ENCODE results near the gene PAK1.

DNA sequence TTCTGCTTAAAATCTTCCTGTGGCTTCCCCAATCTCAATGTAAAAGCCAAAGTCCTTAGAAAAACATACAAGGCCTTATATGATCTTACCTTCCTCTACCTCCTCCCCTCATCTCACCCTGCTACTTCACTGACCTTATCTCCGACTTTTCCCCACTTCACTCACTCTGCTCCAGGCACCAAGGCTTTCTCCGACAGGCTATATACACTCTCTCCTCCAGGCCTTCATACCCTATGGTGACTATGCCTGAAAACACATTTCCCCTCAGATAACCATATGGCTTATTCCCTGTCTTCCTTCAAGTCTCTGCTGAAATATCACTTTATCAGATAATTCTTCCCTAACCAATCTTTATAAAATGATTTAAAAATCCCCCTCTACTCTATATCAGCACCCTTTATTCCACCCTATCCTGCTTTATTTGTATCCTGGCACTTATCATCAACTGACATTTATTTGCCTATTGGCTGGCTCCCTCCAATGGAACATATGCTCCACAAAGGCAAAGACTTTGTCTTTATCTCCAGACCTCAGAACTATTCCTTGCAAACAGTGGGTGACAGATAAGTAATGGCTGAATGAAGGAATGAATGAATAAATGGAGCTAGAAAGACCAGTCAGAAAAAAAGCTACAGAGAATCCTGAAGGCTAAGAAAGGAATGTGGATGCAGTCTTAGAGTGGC lies 52.7 kb downstream of the PAK1 start:
- TF ChIP-seq RELA (IDR thresholded peaks at IDR 0.05; ENCODE audit: borderline replicate concordance, partially characterized antibody) = no peak
- TF ChIP-seq, protein P1, sequence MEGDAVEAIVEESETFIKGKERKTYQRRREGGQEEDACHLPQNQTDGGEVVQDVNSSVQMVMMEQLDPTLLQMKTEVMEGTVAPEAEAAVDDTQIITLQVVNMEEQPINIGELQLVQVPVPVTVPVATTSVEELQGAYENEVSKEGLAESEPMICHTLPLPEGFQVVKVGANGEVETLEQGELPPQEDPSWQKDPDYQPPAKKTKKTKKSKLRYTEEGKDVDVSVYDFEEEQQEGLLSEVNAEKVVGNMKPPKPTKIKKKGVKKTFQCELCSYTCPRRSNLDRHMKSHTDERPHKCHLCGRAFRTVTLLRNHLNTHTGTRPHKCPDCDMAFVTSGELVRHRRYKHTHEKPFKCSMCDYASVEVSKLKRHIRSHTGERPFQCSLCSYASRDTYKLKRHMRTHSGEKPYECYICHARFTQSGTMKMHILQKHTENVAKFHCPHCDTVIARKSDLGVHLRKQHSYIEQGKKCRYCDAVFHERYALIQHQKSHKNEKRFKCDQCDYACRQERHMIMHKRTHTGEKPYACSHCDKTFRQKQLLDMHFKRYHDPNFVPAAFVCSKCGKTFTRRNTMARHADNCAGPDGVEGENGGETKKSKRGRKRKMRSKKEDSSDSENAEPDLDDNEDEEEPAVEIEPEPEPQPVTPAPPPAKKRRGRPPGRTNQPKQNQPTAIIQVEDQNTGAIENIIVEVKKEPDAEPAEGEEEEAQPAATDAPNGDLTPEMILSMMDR (IDR thresholded peaks at IDR 0.05 in 2 of 3, conservative IDR thresholded peaks at IDR 0.05 in 1 of 3; ENCODE audit: control insufficient read depth in 2 of 3, extremely low read depth in 1 of 3, insufficient read depth in 1 of 3, low read depth in 3 of 3, low read length in 3 of 3) = no peak
- TF ChIP-seq POLR2A (IDR thresholded peaks at IDR 0.05; ENCODE audit: low read depth, low read length) = no peak

Data from GM12878 (cell line).